GM21447 (cell line): ENCODE results near the gene IRF3.

Experiments used
- ATAC-seq: cut with Tn5 transposase; IDR thresholded peaks from one replicate; pipeline ENCODE4 v1.9.1; 2021; ENCODE audit not compliant: unreplicated experiment

Gene IRF3

GRCh38 chr19:49672131-49672919, 6.7 kb upstream of the IRF3 start:
- ATAC-seq = no peak

DNA sequence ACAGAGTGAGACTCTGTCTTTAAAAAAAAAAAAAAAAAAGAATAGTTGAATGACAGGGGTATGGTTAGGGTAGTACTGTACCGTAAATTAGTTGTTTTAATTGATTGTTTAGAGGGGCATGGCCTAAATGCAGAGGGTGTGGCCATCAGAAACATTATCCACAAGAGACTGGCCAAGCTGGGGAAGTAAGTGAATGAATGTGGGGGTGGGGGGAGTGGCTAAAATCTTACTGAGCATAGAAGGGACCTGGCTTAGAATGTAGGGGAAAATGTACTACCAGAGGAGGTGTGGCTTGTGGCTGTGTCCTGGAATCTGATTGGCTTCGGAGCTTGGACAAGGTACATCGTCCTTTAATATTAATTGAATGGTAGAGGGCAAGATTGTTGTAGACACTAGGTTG, 3.9 kb upstream of the IRF3 start:
- no peak for ATAC-seq

GRCh38 chr19:49667473-49667872, 1.8 kb upstream of the IRF3 start:
- ATAC-seq = no peak

GRCh38 chr19:49666120-49666444, 425 bp upstream of the IRF3 start:
- ATAC-seq = peak; percentile 2

DNA sequence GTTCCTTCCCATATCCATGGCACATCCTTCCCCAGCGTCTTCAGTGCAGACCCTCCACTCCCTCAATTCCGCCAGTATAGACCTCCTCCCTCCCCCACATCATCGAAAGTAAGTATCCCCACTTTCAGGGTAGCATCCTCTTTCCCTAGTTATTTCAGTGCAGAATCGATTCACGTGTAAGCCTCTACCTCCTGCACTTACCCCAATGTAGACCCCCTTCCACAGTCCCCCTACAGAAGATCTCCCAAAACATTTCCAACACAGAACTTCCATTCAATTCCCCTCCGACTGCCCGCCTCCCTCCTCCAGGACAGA, 664 bp downstream of the IRF3 start:
- no peak for ATAC-seq

DNA sequence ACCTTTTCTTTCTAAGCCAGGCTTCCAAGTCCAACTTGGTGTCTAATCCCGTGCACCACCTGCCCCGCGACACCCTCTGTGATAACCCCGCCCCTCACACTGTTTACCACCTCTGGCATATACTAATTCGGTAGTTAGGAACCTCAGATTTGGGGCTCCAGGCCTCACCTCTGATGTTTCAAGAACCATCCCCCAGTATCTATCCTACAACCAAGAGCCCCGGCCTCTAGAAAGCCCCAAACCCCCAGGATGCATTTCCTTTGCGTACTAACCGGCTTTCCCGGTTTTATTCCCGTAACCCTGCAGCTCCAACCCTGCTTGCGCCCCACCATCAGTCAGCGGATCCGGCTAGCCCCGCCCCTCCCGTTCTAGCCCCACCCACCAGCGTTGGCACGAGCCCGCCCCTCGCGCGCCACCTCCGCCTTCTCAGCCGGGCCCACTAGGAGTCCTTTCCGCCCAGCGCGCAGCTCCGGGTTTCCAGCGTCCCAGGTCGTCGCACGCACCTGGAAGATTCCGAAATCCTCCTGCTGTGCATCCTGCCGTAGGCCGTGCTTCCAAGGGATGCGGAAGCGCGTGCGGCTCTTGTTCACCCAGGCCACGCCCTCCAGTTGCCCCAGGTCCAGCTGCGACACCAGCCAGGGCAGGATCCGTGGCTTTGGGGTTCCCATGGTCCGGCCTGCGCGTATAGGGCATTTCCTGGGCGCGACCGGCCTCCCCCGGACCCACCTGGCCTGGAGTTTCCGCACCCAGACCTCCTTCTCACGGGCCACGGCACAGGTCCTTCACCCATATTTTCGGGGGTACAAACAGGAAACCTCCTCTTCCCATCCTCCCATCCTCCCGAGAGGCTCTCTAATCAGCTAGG, 1.3 kb downstream of the IRF3 start:
- peak; percentile 28 for ATAC-seq

DNA sequence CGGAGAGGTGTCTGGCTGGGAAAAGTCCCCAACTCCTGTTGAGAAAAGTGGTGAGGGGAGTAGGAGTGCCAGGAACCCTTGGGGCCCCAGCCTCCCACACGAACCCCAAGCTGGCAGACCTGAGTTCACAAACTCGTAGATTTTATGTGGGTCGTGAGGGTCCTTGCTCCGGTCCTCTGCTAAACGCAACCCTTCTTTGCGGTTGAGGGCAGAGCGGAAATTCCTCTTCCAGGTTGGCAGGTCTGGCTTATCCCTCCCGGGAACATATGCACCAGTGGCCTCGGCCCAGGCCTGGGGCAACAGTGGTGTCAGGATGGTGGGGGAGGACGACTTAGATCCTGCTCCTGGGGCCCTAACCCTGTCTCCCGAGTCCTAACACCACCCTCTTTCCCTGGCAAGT, 2.4 kb downstream of the IRF3 start:
- ATAC-seq = no peak

- no peak for ATAC-seq
Observed at GRCh38 chr19:49662011-49662410, 3.6 kb downstream of the IRF3 start.

DNA sequence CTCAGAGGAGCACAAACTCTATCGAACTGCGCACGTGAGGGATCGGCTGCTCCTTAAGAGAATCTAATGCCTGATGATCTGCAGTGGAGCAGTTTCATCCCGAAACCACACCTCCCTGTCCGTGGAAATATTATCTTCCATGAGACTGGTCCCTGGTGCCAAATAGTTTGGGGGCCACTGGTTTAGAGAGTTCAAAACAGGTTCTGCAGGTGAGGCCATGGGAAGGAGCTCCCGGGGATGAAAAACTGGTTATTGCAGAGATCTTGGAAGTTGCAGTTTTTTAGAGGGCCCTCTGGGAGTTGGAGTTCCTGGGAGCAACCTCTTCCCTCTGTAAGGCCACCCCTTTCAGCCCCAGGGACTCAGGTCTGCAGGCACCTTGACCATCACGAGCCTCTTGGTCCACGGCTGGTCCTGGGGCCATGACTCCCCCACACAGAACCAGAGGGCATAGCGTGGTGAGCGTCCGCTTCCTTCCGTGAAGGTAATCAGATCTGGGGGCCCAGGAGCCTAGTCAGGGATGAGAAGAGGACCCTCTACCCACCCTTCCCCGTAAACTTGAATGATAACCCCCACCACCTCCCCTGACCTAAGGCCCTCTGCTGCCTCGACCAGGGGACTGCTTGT, 5.2 kb downstream of the IRF3 start:
- no peak for ATAC-seq

GRCh38 chr19:49658566-49659442, 6.9 kb downstream of the IRF3 start:
- no peak for ATAC-seq

- ATAC-seq = no peak
Observed at GRCh38 chr19:49658139-49658517, 7.5 kb downstream of the IRF3 start.

GRCh38 chr19:49657493-49658138, 8.0 kb downstream of the IRF3 start:
- ATAC-seq = no peak

DNA sequence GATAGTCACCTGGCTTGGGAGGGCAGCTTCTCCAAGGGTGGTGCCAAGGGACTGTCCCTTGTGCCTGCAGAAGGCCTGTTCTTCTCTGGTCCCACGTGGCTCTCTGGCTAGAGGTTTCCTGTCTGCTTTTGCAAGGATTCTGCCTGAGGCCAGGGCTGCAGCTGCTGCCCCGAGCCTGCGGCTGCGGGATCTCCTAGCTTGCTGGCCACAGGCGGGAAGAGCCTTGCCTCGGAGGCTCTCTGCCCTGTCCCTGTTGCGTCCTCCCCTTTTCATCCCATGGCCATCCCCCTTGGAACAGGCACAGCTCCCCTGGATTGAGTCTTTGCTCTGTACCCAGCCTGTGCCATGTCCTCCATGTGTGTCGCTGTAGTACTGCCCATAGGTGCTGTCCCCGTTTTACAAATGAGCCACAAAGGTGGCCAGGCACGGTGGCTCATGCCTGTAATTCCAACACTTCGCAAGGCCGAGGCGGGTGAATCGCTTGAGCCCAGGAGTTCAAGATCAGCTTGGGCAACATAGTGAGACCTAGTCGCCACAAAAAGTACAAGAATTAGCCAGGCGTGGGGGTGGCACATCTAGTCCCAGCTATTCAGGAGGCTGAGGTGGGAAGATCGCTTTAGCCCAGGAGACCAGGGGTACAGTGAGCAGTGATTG, 9.1 kb downstream of the IRF3 start:
- no peak for ATAC-seq

DNA sequence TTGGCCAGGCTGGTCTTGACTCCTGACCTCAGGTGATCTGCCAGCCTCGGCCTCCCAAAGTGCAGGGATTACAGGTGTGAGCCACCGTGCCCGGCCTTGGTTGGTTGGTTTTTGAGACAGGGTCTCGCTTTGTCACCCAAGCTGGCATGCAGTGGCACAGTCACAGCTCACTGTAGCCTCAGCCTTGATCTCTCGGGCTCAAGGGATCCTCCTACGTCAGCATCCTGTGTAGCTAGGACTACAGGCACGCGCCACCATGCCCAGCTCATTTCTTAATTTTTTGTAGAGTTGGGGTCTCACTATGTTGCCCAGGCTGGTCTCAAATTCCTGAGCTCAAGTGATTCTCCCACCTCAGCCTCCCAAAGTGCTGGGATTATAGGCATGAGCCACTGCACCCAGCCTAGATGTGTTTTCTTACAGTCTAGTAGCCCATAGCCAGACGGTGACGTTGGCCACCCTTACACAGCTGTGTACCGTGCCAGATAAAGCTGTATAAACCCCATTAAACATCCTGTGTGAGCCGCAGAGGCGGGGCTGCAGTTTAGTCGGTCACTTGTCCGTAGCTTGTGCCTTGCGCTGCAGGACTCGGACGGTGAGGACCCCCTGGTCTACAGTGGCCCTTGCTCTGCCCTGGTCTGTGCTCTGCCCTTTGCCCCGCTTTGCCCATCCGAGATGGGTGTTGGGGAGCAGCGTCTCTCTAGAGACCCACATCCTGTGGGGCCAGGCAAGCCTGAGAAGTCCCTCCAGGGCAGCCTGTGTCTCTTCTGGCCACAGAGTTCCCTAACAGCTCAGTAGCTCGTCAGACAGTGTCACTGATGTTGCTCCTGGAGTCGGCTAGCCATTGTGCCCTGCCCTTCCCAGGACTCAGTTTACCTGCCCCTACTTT, 9.8 kb downstream of the IRF3 start:
- no peak for ATAC-seq

DNA sequence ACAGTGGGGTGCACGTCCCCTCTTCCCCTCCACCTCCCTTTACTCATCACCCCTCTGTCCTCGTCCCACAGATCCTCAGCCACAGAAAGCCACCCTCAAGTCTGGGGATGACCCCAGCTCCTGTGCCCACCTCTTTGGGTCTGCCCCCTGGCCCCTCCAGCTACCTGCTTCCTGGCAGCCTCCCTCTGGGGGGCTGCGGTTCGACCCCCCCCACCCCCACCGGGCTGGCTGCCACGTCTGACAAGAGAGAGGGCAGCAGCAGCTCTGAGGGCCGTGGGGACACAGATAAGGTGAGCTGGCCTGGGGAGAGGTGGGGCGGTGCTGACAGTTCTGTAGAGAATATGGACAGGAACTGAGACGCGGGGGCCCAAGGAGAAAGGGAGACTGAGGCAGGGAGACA, 11.1 kb downstream of the IRF3 start:
- ATAC-seq = no peak

DNA sequence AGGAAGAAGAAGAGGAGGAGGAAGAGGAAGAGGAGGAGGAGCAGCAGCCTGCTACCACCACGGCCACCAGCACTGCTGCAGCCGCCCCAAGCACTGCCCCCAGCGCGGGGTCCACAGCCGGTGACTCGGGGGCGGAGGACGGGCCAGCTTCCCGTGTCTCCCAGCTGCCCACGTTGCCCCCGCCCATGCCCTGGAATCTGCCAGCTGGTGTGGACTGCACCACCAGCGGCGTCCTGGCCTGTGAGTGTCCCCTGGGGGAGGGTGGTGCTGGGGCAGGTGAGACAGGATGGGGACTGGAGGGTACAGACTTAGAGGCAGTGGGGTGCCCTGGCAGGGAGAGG, 12.2 kb downstream of the IRF3 start:
- ATAC-seq = no peak

GRCh38 chr19:49652551-49653465, 12.8 kb downstream of the IRF3 start:
- ATAC-seq = no peak

DNA sequence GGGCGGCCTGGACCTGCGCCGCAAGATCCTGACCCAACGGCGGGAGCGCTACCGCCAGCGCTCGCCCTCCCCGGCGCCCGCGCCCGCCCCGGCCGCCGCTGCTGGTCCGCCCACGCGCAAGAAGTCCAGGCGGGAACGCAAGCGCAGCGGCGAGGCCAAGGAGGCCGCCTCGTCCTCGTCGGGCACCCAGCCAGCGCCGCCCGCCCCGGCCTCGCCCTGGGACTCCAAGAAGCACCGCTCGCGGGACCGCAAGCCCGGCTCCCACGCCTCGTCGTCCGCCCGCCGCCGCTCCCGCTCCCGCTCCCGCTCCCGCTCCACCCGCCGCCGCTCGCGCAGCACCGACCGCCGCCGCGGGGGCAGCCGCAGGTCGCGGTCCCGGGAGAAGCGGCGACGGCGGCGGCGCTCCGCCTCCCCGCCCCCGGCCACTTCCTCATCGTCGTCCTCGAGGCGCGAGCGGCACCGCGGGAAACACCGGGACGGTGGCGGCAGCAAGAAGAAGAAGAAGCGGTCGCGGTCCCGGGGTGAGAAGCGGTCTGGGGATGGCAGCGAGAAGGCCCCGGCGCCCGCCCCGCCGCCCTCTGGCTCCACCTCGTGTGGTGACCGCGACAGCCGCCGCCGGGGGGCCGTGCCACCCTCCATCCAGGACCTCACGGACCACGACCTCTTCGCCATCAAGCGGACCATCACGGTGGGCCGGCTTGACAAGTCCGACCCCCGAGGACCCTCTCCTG, 13.7 kb downstream of the IRF3 start:
- no peak for ATAC-seq
